GM21529 (cell line): ENCODE data around the gene PCDHGB3.
"Not testable (repeated sequence)": the region's sequence is repeated elsewhere in the genome, so short reads cannot be mapped to it uniquely, and the experiment has no call there.

Experiments used
- ATAC-seq: cut with Tn5 transposase; IDR thresholded peaks from one replicate; pipeline ENCODE4 v1.9.1; 2021; ENCODE audit not compliant: unreplicated experiment

Gene PCDHGB3

GRCh38 chr5:141389153-141390042, 19.4 kb downstream of the PCDHGB3 start:
- ATAC-seq = no peak

- ATAC-seq = no peak
Measured at GRCh38 chr5:141392429-141393198, 22.6 kb downstream of the PCDHGB3 start, which contains the start of gene PCDHGA8. Gene PCDHGA8, plus strand, starts transcription at chr5:141392633. Its CDS starts 181 bp downstream, at chr5:141392814.

GRCh38 chr5:141393267-141393666, 23.2 kb downstream of the PCDHGB3 start:
- no peak for ATAC-seq

- not testable (repeated sequence) for ATAC-seq
Measured at GRCh38 chr5:141394401-141395187, 24.6 kb downstream of the PCDHGB3 start.

GRCh38 chr5:141397756-141398551, 27.9 kb downstream of the PCDHGB3 start, which contains the start of gene PCDHGB5:
Gene PCDHGB5, plus strand, starts transcription at chr5:141397947. Its CDS starts 181 bp downstream, at chr5:141398128.
- peak; percentile 94 for ATAC-seq

GRCh38 chr5:141398608-141399007, 28.6 kb downstream of the PCDHGB3 start:
- no peak for ATAC-seq

GRCh38 chr5:141399555-141400258, 29.7 kb downstream of the PCDHGB3 start:
- ATAC-seq = no peak

GRCh38 chr5:141402553-141403243, 32.7 kb downstream of the PCDHGB3 start, which contains the start of gene PCDHGA9:
Gene PCDHGA9, plus strand, starts transcription at chr5:141402778. Its CDS starts 175 bp downstream, at chr5:141402953.
- ATAC-seq = no peak

- ATAC-seq = no peak
Measured at GRCh38 chr5:141403387-141403786, 33.3 kb downstream of the PCDHGB3 start.

- ATAC-seq = peak; percentile 75
Measured at GRCh38 chr5:141407790-141408505, 37.9 kb downstream of the PCDHGB3 start, which contains the start of gene PCDHGB6. Gene PCDHGB6, plus strand, starts transcription at chr5:141408021. Its CDS starts 182 bp downstream, at chr5:141408203.

- no peak for ATAC-seq
Measured at GRCh38 chr5:141409598-141410306, 39.7 kb downstream of the PCDHGB3 start.

- ATAC-seq = no peak
Measured at GRCh38 chr5:141411575-141411974, 41.5 kb downstream of the PCDHGB3 start.

- peak; percentile 68 for ATAC-seq
Measured at GRCh38 chr5:141412854-141413539, 43.0 kb downstream of the PCDHGB3 start, which contains the start of gene PCDHGA10. Gene PCDHGA10, plus strand, starts transcription at chr5:141412987. Its CDS starts 189 bp downstream, at chr5:141413176.

- no peak for ATAC-seq
Measured at GRCh38 chr5:141413540-141414069, 43.6 kb downstream of the PCDHGB3 start.

GRCh38 chr5:141414548-141415274, 44.7 kb downstream of the PCDHGB3 start:
- ATAC-seq = not testable (repeated sequence)

GRCh38 chr5:141415275-141415618, 45.2 kb downstream of the PCDHGB3 start:
- not testable (repeated sequence) for ATAC-seq
